H1 (cell line): Measurements from ENCODE around the gene ARHGAP10. TPM values are rescaled to one million over a fixed set of nuclear protein-coding genes. Genes with fewer than 3 reads are reported as not detected.

Experiments used
- CHD1 ChIP-seq: IDR thresholded peaks from 2 replicates; pipeline ENCODE4 v1.6.1; 2012; ENCODE audit warnings: low read depth, low read length, improper control_type of control experiment
- CHD7 ChIP-seq: fragments of 300-600 bp; sonication (generic); IDR thresholded peaks from 2 replicates; pipeline ENCODE4 v1.7.1; 2012; ENCODE audit warnings: low read length, moderate library complexity, mild to moderate bottlenecking, inconsistent platforms; ENCODE audit not compliant: insufficient replicate concordance
- CREB1 ChIP-seq: IDR thresholded peaks from 2 replicates; pipeline ENCODE4 v1.6.1; 2012; ENCODE audit warnings: inconsistent platforms
- EP300 ChIP-seq, 2 experiments: IDR thresholded peaks; 1 replicate in 1 of 2; 2 replicates in 1 of 2; pipeline ENCODE4 v1.6.1; 2011 to 2012; ENCODE audit warnings: low read depth in 2 of 2, low read length in 2 of 2, mild to moderate bottlenecking in 2 of 2, borderline replicate concordance in 1 of 2, inconsistent platforms in 1 of 2, moderate library complexity in 1 of 2
- JUND ChIP-seq: IDR thresholded peaks from 2 replicates; pipeline ENCODE4 v1.6.1; 2011; ENCODE audit warnings: mild to moderate bottlenecking, improper control_type of control experiment, low read length
- KDM1A ChIP-seq: fragments of 200-600, 300-600 bp; sonication (generic); IDR thresholded peaks from 2 replicates; pipeline ENCODE4 v1.7.1; 2016; ENCODE audit warnings: mild to moderate bottlenecking, low read length, borderline replicate concordance
- NRF1 ChIP-seq: IDR thresholded peaks from 2 replicates; pipeline ENCODE4 v1.6.1; 2011; ENCODE audit warnings: mild to moderate bottlenecking, low read depth, low read length, improper control_type of control experiment
- SIN3A ChIP-seq, 2 experiments: IDR thresholded peaks in 1 of 2; conservative IDR thresholded peaks in 1 of 2; 2 replicates each; pipeline ENCODE4 v1.6.1; 2011 to 2012; ENCODE audit warnings: low read length in 2 of 2, improper control_type of control experiment in 1 of 2, low read depth in 1 of 2, mild to moderate bottlenecking in 1 of 2
- SIRT6 ChIP-seq: IDR thresholded peaks from one replicate; pipeline ENCODE4 v1.7.1; 2012; ENCODE audit warnings: low read length, inconsistent platforms
- SP1 ChIP-seq: IDR thresholded peaks from 2 replicates; pipeline ENCODE4 v1.6.1; 2011; ENCODE audit warnings: low read depth, low read length
- polyA plus RNA-seq, 7 experiments: library from polyadenylated mRNA; depleted of rRNA in 3 of 7; stranded (reverse) in 5 of 7; unstranded in 2 of 7; fragments of >200 nt in 5 of 7; fragments of 200-250 nt in 2 of 7; gene quantifications; 1 replicate in 5 of 7; 2 replicates in 1 of 7; 4 replicates in 1 of 7; pipeline versions ENCODE4 v1.2.1 to v1.2.3, GENCODE V29; 2011 to 2013; ENCODE audit warnings: missing spikeins in 2 of 7, mixed read lengths in 2 of 7
- total RNA-seq: library from RNA; stranded (reverse); fragmentation: NEBNext Ultra II Directional; extraction: Animal tissue kit (Norgen Biotek cat#: 25700); gene quantifications from 2 replicates; pipeline ENCODE4 v1.2.1, GENCODE V29; 2021

Gene ARHGAP10
- total and polyA plus RNA-seq, 2 of the 8 experiments (the other 6 are each of a cell fraction or from before 2014, with no cell fraction given), result 3.7 to 6.1 TPM

GRCh38 chr4:148090503-148091476, 358.9 kb downstream of the ARHGAP10 start (continued):
- TF ChIP-seq NRF1 (no peak), CHD1 (no peak), KDM1A (no peak), CREB1 (no peak), SIRT6 (no peak), SP1 (no peak), JUND (no peak), EP300 (IDR thresholded peaks at IDR 0.05; ENCODE audit: borderline replicate concordance in 1 of 2, low read depth in 2 of 2, low read length in 2 of 2) (no peak), SIN3A (conservative IDR thresholded peaks at IDR 0.05 in 1 of 2, IDR thresholded peaks at IDR 0.05 in 1 of 2; ENCODE audit: low read depth in 1 of 2, low read length in 2 of 2) (no peak), CHD7 (no peak)
- TF ChIP-seq, all 59 proteins: peak for 0
